GM19438 (cell line): Measurements from ENCODE around the gene NECAP2.
"Not testable (repeated sequence)": the region's sequence is repeated elsewhere in the genome, so short reads cannot be mapped to it uniquely, and the experiment has no call there.

Source experiments
- ATAC-seq: cut with Tn5 transposase; IDR thresholded peaks from one replicate; pipeline ENCODE4 v1.9.1; 2021; ENCODE audit warnings: low read depth; ENCODE audit not compliant: unreplicated experiment

Gene NECAP2

GRCh38 chr1:16492937-16493336, 52.4 kb downstream of the NECAP2 start:
- ATAC-seq: not testable (repeated sequence)

- not testable (repeated sequence) for ATAC-seq
Observed at GRCh38 chr1:16493731-16494130, 53.2 kb downstream of the NECAP2 start.

GRCh38 chr1:16497474-16497904, 57.0 kb downstream of the NECAP2 start:
- ATAC-seq: not testable (repeated sequence)

- ATAC-seq: not testable (repeated sequence)
Observed at GRCh38 chr1:16498047-16498446, 57.5 kb downstream of the NECAP2 start.

- peak; percentile 72 for ATAC-seq
Observed at GRCh38 chr1:16498573-16499413, 58.3 kb downstream of the NECAP2 start.

- ATAC-seq: not testable (repeated sequence)
Observed at GRCh38 chr1:16500466-16500865, 59.9 kb downstream of the NECAP2 start.

- not testable (repeated sequence) for ATAC-seq
Observed at GRCh38 chr1:16500975-16501374, 60.5 kb downstream of the NECAP2 start.

GRCh38 chr1:16501446-16501845, 60.9 kb downstream of the NECAP2 start:
- not testable (repeated sequence) for ATAC-seq

- ATAC-seq: no peak
Observed at GRCh38 chr1:16503494-16503893, 63.0 kb downstream of the NECAP2 start.

- not testable (repeated sequence) for ATAC-seq
Observed at GRCh38 chr1:16505870-16506269, 65.3 kb downstream of the NECAP2 start.

GRCh38 chr1:16506364-16507136, 66.0 kb downstream of the NECAP2 start:
- ATAC-seq: not testable (repeated sequence)

- ATAC-seq: not testable (repeated sequence)
Observed at GRCh38 chr1:16508861-16509445, 68.4 kb downstream of the NECAP2 start.
